ENCODE measurements around the gene UBE3A.
A peak's percentile ranks its signal among the peaks of the same experiment; 100 is the strongest.
"Not testable (repeated sequence)": the region's sequence is repeated elsewhere in the genome, so short reads cannot be mapped to it uniquely, and the experiment has no call there.

UBE3A gene

GRCh38 chr15:25438601-25439368 lies at the start of gene UBE3A:
TSS of gene UBE3A (minus strand) at chr15:25439024. CDS start at chr15:25409107, 29,917 bp downstream.
- peak; percentile 84 for DNase-seq

- DNase-seq, result no peak
Measured at GRCh38 chr15:25487226-25487884, 48.5 kb upstream of the UBE3A start.

GRCh38 chr15:25486051-25486450 lies 47.2 kb upstream of the UBE3A start:
- DNase-seq, result no peak

GRCh38 chr15:25481208-25481859 lies 42.5 kb upstream of the UBE3A start:
- DNase-seq, result no peak

- DNase-seq, result no peak
Measured at GRCh38 chr15:25478313-25478712, 39.5 kb upstream of the UBE3A start.

GRCh38 chr15:25477816-25478215 lies 39.0 kb upstream of the UBE3A start:
- no peak for DNase-seq

DNA sequence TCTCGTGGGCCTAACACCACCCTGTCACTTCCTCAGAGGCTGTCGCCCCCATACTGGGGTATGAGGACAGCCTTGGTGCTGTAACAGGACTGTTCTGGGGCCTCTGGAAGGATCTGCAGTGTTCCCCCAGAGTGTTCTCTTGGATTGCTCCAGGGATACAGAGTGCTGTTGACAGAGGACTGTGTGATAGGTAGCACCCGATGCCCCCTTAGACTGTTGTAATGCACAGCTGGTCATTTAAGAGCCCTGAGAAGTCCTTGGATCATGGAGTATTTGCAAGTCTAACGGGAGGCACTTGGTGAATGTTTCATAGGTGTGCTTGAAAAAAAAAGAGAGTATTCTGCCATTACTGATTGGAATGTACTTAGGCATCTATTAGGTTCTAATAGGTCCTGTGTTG lies 35.4 kb upstream of the UBE3A start:
- no peak for DNase-seq

- no peak for DNase-seq
Measured at GRCh38 chr15:25470230-25470629, 31.4 kb upstream of the UBE3A start.

DNA sequence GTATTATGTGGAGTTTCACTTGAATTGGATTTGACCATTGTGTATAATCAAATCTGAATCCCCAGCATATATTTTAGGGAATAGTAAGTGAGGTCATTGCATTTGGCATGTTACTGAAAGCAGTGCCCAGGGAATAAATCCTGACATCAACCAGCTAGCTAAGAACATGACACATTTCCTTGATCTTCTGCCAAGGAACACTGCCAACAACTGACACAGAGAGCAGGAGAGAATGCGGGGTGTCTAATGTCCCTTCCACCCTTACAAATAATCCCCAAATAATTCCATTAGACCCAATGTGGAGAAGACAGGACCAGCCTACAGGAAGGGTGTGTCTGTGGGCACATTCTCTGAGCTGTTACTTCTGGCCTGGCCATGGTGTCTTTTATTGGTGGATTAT lies 30.6 kb upstream of the UBE3A start:
- no peak for DNase-seq

DNA sequence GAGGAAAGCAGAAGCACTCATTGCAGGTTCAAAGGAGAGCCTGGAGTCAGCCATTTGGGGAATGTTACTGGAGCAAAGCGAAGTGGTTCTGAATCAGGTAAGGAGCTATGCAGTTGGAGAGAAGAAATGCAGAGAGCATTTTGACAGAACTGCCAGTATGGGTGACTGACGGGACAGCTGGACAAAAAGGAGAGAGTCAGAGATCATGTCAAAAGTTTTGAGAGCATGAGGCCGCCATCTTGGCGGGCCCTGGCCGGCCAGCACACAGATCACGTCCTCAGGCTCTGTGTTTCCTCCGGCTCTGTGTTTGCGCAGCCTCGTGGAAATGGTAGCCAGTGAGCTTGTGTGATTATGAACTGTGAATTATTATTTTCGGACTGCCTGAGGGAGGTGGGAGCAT lies 29.8 kb upstream of the UBE3A start:
- no peak for DNase-seq

DNA sequence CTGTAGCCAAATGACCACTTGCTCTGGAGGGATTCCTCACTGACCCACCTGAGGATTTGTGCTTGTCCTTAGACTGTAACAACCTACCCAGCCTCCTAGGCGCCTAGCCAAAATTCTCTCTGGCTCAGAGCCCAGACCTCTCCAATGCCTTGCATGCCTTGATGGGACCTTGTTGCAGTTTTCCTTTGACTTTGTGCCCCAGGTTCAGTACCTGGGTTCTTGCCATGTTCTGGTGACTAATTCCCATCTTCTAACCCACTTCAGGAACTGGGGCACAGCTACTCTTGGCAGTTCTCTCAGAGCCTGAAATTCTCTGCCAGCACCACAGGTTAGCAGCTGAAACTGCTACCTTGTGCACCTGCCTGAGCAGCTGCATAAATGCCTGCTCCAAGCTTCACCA lies 27.0 kb upstream of the UBE3A start:
- no peak for DNase-seq

DNA sequence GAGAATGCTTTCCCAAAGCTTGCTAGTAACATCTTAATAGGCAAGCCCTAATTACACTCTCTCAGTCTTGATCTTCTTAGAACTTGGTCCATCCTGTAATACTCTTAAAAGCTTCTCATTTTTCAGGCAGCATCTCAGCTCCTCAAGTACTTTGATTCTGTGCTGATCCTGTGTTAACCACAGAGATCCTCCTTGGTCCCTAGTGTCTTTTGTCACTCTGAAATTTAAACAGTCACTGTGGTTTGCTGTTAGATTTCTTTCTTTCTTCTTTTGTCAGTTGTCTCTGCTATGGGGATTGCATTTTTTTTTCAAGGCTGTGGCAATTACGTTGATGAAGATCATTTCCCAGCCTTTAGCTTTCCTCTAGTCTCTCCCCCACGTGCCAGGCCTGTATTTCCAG lies 26.0 kb upstream of the UBE3A start:
- DNase-seq, result no peak

- no peak for DNase-seq
Measured at GRCh38 chr15:25464383-25464782, 25.6 kb upstream of the UBE3A start.

DNA sequence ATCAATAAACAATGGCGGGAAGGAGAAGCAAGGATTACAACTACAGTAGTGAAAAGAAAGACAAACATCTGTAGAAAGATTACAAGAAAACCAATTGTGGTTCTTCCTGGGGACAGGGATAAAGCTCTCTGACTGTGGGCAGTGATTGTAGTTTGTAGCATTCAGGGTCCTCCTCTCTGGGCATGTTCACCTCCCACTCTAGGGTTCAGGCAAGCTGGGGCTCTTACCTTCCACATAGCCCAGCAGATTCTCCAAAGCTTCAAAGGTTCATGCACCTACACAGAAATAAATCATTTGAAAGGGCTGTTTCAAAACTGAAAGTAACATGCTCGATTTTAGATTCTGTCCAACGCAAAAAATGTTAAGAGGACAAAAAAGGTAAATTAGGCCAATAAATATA lies 17.4 kb upstream of the UBE3A start:
- DNase-seq, result no peak

- no peak for DNase-seq
Measured at GRCh38 chr15:25455226-25455625, 16.4 kb upstream of the UBE3A start.

- DNase-seq, result no peak
Measured at GRCh38 chr15:25454771-25455170, 15.9 kb upstream of the UBE3A start.

GRCh38 chr15:25453246-25453645 lies 14.4 kb upstream of the UBE3A start:
- DNase-seq, result not testable (repeated sequence)

- no peak for DNase-seq
Measured at GRCh38 chr15:25451501-25451900, 12.7 kb upstream of the UBE3A start.

GRCh38 chr15:25450163-25450562 lies 11.3 kb upstream of the UBE3A start:
- DNase-seq, result no peak

DNA sequence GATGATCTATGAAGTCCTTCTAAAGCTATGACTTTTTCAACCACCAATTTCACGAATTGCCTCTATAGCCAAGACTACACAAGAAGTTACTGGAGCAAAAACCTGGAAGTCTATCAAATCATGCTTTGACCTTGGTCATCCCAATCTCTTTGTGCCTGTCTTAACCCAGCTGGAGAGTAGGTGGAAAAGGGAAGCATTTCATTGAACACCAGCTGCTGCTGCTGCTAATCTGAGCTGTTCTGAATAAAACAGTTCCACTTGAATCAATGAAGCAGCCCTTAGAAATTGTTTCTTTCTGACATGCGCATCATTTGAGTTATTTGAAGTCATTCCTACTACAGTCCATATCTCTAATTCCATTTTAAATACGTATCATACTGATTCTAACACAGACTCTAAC lies 7.3 kb upstream of the UBE3A start:
- DNase-seq, result no peak

GRCh38 chr15:25445412-25445811 lies 6.6 kb upstream of the UBE3A start:
- no peak for DNase-seq

- DNase-seq, result no peak
Measured at GRCh38 chr15:25441111-25441510, 2.3 kb upstream of the UBE3A start.

GRCh38 chr15:25439369-25439836 lies 579 bp upstream of the UBE3A start:
- no peak for DNase-seq
